COLO668 (cell line): ENCODE measurements around the gene FLNA.
A peak's percentile ranks its signal among the peaks of the same experiment; 100 is the strongest.
"Not testable (repeated sequence)": the region's sequence is repeated elsewhere in the genome, so short reads cannot be mapped to it uniquely, and the experiment has no call there.

Experiments
- DNase-seq: peaks from one replicate; lab custom pipeline; 2025; ENCODE audit not compliant: unreplicated experiment; lab: John Stamatoyannopoulos, UW

Gene FLNA, protein sequence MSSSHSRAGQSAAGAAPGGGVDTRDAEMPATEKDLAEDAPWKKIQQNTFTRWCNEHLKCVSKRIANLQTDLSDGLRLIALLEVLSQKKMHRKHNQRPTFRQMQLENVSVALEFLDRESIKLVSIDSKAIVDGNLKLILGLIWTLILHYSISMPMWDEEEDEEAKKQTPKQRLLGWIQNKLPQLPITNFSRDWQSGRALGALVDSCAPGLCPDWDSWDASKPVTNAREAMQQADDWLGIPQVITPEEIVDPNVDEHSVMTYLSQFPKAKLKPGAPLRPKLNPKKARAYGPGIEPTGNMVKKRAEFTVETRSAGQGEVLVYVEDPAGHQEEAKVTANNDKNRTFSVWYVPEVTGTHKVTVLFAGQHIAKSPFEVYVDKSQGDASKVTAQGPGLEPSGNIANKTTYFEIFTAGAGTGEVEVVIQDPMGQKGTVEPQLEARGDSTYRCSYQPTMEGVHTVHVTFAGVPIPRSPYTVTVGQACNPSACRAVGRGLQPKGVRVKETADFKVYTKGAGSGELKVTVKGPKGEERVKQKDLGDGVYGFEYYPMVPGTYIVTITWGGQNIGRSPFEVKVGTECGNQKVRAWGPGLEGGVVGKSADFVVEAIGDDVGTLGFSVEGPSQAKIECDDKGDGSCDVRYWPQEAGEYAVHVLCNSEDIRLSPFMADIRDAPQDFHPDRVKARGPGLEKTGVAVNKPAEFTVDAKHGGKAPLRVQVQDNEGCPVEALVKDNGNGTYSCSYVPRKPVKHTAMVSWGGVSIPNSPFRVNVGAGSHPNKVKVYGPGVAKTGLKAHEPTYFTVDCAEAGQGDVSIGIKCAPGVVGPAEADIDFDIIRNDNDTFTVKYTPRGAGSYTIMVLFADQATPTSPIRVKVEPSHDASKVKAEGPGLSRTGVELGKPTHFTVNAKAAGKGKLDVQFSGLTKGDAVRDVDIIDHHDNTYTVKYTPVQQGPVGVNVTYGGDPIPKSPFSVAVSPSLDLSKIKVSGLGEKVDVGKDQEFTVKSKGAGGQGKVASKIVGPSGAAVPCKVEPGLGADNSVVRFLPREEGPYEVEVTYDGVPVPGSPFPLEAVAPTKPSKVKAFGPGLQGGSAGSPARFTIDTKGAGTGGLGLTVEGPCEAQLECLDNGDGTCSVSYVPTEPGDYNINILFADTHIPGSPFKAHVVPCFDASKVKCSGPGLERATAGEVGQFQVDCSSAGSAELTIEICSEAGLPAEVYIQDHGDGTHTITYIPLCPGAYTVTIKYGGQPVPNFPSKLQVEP (N-terminal part only)

DNA sequence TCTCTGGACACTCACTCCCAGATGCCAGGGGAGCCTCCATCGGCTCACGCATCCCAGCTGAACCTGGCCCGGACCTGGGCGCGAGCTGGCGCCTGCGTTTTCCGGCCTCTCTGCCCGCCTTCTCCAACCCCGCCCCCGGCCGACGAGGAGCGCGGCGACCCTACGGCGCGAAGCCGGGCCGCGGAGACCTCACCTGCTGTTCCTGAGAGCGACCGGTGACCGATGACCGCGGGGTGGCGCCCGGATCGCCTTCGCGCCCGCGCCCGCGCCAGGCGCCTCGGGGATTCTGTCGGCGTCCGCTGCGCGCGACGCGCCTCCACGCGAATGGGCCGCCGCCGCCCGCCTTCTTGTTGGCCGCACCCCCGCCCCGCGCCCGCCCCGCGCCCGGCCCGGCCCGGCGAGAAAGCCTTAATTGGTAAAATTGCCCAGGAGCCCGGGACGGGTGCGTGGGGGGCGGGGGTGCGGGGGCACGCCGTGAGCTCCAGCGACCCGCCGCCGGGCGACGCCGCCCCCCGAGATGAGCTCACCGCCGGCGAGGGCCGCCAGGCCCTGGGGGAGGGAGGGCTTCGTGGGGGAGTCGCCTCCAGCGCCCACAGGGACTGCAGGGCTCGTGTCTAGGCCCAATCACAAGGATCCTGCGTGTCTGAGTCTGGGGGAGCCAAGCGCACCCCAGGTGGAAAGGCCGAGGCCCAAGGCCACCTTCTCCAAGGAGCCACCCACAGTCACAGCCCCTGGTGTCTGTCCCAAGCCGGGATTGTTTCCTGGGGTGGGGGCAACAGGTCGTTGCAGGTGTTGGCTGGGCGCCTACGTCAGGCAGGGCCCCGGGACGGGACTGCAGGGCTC is at the start of gene FLNA:
Gene FLNA, minus strand, starts transcription at position 322 of the 843 bp plus-strand sequence. CDS start 3,389 bp downstream, outside the sequence.
- DNase-seq = peak; percentile 88

DNA sequence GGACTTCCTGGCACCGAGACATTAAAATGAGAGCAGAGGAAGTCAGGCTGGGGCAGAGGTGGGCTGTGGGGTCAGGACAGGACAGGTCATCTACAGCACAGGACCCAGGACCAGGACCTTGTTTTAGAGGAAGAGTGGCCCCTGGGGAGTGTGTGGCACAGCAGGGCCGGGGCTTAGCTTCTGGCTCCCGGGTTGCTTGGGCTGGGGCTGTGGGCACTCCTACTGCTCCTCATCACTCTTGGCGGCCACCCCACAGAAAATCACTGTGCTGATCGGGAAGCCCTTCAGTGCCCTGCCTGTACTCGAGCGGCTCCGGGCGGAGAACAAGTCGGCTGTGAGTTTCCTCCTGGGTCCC is 45.9 kb upstream of the FLNA start:
- no peak for DNase-seq

DNA sequence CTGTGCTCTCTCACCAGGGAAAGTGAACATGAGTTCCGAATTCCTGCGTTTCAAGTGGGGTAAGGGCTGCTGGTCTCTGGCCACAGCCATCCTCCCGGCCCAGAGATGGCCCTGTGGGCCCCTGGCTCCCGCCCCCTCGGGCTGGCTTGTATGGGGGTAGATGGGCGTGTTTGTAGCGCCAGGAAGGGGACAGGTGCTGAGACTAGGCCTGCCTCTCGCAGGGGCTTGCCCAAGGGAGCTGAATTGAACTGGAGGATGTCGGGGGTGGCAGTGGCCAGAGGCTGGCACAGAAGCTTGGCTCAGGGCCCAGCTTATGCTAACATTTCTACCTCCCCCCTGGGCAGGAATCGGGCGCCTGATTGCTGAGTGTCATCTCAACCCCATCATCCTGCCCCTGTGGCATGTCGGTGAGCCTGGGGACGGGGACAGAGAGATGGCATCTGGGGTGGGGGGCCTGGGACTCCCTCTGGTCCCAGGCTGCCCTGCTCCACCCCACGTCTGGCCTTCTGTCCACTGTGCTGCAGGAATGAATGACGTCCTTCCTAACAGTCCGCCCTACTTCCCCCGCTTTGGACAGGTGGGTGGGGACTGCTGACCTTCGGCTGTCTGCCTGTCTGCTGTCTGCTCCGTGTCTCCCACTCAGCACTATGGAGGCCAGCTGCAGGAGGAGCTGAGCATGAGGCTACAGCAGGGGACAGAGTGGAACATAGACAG is 45.4 kb upstream of the FLNA start:
- no peak for DNase-seq

- DNase-seq = no peak
These were observed 44.8 kb upstream of the FLNA start for GRCh38 chrX:154419189-154419588.

DNA sequence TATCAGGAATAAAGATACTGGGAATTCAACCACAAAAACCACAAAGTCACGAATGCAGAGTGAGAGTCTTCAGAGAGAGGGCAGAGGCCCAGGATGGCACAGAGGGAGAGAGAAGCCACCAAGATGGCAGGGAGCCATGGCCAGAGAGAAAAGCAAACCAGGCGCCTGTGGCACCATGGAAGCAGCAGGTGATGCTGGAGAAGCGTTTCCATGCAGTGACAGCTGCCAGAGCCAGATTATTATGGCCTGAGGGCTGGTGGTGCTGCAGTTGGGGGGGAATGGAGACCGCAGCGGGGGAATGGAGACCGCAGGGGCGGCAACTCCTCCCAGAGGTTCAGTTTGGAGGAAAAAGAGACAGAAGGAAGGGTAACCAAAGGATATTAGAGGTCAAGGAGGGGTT is 42.7 kb upstream of the FLNA start:
- no peak for DNase-seq

GRCh38 chrX:154413142-154413541 is 38.7 kb upstream of the FLNA start:
- no peak for DNase-seq

GRCh38 chrX:154412468-154412867 is 38.0 kb upstream of the FLNA start:
- DNase-seq = peak; percentile 31

DNA sequence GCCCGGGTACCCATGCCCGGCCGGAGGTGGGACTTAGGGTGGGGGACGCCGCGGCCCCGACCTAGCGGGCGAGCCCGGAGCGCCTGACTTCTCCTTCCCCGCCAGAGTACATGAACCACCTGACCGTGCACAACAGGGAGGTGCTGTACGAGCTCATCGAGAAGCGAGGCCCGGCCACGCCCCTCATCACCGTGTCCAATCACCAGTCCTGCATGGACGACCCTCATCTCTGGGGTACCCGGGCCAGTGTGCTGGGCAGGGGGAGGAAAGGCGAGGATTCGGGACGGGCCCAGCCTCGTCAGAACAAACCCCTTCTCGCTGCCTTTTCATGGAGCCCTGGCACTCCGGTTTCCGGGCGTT is 37.5 kb upstream of the FLNA start:
- DNase-seq = peak; percentile 79

DNA sequence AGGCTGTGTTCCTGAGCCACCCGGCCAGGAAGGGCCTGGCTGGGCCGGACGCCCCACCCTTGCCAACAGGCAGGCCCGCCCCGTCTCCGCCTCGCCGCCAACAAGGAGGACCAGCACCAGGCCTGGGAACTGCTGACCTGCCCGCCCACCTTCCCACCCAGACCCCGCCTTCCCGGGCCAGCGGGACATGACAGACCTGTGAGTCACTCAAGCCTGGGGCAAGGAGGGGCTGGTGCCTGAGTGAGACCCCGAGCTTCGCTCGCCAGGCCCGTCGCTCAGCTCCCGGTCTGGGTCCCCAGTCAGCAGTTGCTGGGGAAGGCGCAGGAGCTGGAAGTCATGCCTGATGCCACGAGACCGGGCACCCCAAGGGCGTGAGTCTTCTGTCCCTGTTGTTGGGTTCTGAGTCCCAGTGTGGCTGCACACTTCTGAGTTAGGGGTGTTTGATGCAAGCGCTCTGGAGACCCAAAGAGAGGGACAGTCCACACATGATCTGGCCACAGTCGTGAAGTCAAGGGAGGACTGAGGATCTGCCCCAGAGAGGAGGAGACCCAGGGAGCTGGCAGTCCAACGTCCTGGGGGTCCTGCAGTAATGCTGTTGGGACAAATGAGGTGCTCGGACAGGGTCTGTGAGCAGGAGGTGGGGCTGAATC is 34.9 kb upstream of the FLNA start, which contains the start of gene DNASE1L1:
Gene DNASE1L1, minus strand, starts transcription at position 33 of the 650 bp plus-strand sequence. CDS start 3,686 bp downstream, outside the sequence.
- no peak for DNase-seq

- DNase-seq = no peak
These were observed 34.3 kb upstream of the FLNA start for GRCh38 chrX:154408659-154409221.

DNA sequence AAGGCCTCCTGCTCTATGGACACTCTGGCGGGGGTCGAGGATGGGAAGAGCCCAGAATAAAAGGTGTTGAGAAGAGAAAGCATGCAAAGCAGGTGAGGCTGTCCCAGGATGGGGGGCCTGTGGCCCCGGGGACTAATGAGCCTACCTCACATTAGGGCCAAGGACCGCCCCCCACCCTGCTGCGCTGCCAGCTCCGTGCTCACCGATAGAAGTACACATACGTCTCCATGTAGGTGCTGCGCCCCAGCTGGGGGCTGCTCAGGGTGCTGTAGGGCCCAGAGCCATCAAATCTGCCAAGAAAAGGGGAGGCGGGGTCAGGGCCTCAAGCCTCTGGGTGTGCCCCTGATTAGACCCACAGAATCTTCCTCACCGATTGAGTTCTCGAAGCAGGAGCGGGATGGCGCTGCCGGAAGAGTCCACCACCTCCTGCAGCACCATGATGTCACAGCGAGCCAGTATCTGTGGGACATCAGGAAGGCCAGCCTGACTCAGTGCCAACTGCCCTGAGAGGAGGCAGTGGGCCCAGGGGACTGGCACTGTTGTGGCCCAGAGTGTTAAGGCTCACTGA is 30.3 kb upstream of the FLNA start:
- DNase-seq = no peak

GRCh38 chrX:154403858-154404257 is 29.4 kb upstream of the FLNA start:
- no peak for DNase-seq

GRCh38 chrX:154403192-154403591 is 28.8 kb upstream of the FLNA start:
- no peak for DNase-seq

DNA sequence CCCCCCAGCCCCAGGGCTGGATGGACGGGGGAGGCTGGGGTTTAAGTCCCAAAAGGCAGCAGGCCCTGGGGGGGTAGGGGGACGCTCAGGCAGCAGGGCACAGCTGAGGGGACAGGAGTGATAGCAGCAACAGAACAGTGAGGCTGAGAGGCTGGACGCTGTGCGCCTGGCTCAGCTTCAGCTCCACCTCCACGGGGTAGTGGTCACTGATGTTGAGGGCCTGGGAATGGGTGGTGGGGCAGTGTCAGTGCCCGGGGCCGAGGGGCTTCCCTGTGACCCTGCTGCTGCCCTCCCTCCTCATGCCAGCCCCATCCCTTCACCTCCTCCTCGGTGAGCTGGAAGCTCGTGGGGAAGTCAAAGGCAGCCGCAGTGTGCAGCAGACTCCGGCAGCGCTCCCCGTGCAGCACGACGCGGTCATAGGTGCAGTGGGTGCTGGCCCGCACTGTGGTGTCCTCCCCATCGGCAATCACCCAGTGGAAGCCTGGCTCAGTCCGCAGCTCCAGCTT is 28.2 kb upstream of the FLNA start:
- no peak for DNase-seq

DNA sequence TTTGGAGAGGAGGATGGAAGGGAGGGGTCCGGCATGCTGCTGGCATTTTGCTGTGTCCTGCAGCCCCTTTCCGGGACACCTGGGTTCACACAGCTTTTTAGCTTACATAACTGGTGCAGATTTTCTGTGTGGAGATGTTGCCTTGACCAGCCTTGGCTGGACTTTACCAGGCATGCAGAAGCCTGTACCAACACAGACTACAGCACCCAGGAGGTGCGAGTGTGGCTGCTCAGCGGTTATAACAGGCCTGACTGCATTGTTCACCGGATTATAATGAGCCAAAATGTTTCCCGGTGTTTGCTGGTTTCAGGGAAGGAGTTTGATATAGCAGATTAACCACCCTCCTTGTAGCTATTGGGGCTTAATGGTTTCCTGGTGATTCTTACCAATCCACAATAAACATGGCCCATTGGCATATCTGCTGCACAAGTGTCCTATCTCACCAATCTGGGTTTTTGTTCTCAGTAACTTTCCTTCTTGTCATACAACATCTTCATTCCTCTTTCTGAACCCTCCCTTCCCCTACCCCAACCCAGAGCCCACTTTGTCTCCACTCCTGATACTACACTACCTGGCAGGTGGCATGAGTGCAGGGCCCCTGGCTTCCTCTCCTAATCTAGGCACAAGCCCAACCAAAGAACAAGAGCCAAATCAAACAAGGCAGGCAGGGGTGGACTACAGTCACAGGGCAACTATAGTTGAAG is 27.6 kb upstream of the FLNA start:
- DNase-seq = peak; percentile 23

- DNase-seq = peak; percentile 13
These were observed 26.8 kb upstream of the FLNA start for GRCh38 chrX:154401045-154401799.

GRCh38 chrX:154400369-154400817 is 26.0 kb upstream of the FLNA start:
- not testable (repeated sequence) for DNase-seq
